GM21737 (cell line): ENCODE data around the gene YTHDF1.

ENCODE experiments used
- ATAC-seq: cut with Tn5 transposase; IDR thresholded peaks from one replicate; pipeline ENCODE4 v1.9.1; 2021; ENCODE audit warnings: mild to moderate bottlenecking, moderate library complexity; ENCODE audit not compliant: unreplicated experiment

The YTHDF1 gene

GRCh38 chr20:63248835-63249591, 33.1 kb upstream of the YTHDF1 start:
- no peak for ATAC-seq

- ATAC-seq: no peak
Measured at GRCh38 chr20:63247671-63248228, 31.8 kb upstream of the YTHDF1 start.

- ATAC-seq: no peak
Measured at GRCh38 chr20:63246490-63247288, 30.8 kb upstream of the YTHDF1 start.

- ATAC-seq: no peak
Measured at GRCh38 chr20:63244468-63244867, 28.5 kb upstream of the YTHDF1 start.

DNA sequence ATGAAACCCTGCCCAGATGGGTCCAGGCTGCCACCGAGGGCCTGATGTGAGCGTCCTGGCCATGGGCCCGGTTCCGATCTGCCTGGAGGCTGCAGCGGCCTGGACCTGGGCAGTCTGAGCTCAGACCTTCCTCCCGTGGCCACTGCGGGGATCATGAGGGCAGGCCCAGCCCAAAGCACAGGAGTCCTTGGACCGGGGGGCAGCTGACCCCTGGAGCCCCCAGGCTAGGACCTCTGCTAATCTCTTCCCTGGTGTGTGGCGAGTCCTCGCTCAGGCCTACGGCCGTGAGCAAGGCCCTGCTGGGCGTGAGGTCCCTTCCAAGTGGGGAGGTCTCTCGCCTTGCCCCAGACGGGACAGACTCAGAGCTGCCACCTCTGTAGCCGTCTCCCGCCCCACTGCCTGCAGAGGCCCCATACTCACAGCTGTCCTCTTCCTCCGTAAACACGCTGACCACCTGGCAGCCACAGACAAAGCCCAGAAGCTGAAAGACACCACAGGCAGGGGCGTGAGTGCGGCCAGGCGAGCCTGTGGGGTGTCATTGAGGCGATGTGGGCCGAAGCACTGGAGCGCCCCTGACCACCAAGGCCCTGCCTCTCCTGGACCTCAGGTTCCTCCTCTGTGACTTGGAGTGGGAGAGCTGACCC, 27.8 kb upstream of the YTHDF1 start:
- no peak for ATAC-seq

DNA sequence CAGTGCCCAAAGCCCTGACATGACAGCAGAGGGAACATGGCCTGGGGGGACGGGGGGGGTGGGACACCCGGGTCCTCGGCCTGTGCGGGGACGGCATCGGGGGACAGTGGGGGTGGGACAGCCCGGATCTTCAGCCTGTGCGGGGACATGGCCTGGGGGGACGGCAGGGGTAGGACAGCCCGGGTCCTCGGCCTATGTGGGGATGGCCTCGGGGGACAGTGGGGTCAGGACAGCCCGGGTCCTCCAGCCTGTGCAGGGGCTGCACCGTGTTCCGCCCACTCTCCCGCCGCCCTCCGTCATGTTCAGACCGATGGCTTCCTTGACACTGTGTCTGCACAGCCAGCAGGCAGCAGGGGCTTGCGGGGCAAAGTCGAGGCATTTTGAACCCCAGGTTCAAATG, 26.8 kb upstream of the YTHDF1 start:
- no peak for ATAC-seq

GRCh38 chr20:63241272-63241671, 25.3 kb upstream of the YTHDF1 start:
- ATAC-seq: no peak

DNA sequence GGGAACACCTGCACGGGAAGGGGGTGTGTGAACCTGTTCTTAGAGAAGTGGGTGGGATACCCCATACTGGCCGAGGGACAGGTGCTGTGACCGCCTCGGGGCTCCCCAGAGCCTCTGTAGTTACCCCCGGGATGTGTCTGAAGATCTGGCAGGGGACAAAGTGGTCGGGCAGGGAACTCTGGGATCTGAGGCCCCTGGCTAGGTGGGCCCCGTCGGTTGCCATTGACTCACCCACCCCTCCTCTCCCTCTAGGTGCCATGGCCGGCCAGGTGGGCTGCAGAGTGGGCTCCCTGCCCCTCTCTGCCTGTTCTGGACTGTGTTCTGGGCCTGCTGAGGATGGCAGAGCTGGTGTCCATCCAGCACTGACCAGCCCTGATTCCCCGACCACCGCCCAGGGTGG, 24.1 kb upstream of the YTHDF1 start:
- no peak for ATAC-seq

GRCh38 chr20:63239431-63239830, 23.5 kb upstream of the YTHDF1 start:
- ATAC-seq: no peak

DNA sequence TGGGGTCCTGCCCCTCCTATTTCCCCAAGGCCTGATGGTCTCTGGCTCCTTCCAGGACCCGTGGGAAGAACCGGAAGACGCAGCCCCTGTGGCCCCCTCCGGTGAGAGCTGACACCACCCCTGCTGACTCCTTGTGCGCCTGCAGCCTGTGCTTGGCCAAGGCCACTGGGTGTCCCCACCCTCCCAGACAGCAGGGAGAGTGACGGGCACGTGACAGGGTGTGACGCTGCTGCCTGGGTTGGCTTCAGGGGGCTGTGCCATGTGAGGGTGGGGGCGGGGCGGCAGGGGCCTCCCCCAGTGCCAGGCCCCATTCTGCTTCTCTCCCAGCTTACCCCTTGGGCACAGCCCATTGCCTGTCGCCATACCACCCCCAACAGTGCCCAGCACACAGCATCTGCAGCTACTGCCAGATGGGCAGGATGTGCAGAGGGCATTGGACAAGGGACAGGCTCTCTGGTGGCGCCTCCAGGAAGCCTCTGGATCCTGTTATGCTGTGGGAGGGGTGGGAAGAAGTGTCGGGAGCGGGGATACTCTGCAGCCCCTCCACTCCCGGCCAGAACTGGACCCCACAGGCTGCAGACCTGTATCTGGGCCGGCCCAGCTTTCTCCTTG, 22.7 kb upstream of the YTHDF1 start:
- no peak for ATAC-seq

GRCh38 chr20:63238031-63238430, 22.1 kb upstream of the YTHDF1 start:
- ATAC-seq: no peak

DNA sequence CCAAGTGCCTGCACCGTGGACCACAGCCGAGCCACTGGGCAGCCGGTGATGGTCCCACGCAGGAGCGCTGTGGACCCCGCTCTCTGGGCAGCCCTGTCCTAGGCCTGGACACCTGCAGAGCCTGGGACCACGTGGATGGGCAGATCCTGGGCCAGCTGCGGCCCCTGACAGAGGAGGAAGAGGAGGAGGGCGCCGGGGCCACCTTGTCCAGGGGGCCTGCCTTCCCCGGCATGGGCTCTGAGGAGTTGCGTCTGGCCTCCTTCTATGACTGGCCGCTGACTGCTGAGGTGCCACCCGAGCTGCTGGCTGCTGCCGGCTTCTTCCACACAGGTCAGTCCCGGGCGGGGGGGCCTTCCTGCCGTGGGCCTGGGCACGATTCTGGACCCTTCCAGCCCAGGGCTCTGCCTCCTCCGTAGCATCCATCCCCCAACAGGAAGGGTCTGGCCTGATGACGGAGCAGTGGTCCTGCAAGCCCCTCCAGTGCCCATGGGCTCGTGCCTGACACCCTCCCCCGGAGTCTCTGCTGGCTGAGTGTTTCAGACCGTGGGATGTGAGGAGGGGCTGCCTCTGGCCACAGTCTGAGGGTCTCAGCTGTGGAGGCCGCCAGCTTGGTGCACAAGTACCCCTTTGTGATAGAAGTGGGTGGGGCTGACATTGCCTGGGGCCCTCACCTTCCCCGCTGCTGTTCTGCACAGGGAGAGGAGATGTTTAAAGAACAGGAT, 20.3 kb upstream of the YTHDF1 start:
- no peak for ATAC-seq

DNA sequence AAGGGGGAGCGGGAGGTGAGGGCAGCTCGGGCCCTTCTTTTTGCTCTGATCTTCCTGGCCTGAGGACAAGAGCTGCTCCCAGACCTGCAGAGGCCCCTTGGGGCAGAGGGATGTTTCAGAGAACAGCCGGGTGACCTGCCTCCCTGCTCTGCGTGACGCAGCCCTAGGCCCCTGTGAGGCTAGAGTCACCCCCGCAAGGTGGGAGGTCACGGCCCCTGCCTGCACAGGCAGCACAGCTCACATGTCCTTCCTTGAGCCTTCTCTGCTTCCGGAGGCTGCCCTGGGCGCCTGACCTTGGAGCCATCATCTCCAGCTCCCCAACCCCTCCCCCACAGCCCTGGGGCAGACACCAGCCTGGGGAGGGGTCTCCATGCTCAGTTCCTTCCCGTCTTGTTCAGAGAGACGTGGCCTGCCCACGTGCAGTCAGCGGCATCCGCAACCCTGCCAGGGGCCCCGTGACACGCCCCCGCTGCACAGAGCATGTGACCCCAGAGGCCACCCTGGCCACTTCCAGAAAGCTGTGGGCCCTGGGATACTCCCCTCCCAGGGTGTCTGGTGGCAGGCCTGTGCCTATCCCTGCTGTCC, 19.6 kb upstream of the YTHDF1 start, which contains the start of gene BIRC7:
BIRC7 (plus strand) TSS at position 507 of the 585 bp plus-strand sequence. CDS start 192 bp downstream, outside the sequence.
- no peak for ATAC-seq

- no peak for ATAC-seq
Measured at GRCh38 chr20:63234693-63235398, 18.9 kb upstream of the YTHDF1 start.

GRCh38 chr20:63233924-63234323, 18.0 kb upstream of the YTHDF1 start:
- no peak for ATAC-seq

DNA sequence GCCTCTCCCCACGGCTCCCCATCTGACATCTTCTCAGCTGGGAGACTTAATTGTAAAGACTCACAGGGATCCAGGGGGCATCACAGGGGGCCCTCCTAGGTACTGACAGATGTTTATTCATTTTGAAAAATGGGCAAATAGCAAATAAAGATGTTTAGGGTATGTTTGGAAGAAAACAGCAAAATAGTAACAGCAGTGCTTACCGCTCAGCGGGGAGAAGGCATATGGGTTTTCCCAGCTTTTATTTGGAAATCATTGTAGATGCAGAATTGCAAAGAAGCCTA, 17.1 kb upstream of the YTHDF1 start:
- no peak for ATAC-seq

DNA sequence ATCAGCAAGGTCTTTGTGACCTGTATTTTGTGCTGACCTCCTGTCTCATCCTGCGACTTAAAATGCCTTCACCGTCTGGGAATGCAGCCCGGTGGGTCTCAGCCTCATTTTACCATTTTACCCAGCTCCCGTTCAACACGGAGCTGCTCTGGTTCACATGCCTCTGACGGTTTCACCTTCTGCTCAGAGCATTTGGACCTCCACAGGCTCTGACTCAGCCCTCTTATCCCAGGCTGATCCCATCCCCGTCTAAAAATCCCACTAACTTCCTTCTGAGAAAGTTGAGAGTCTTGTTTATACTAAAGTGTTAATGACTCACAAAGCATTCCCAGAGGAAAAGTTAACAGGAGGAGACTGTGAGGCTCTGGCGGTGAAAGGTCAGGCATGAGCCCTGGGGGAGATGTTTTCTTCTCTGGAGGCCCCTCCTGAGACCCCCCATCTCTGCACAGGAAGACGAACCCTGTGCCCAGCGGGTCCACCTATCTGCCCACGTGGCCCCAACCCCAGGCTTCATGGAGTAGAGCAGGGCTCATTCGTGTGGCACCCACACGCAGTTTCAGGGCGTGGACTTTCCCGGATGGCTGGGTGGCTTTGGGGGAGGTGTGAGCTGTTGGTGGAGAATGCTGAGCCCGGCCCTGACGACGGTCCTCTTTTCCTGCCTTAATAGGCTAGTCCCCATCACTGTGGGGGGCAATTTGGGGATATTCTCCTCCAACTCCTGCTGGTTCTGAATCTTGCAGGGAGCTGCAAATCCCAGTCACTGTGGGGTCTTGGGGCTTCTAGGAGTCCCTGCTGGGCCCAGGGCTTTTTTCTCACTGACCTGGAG, 16.5 kb upstream of the YTHDF1 start:
- no peak for ATAC-seq

DNA sequence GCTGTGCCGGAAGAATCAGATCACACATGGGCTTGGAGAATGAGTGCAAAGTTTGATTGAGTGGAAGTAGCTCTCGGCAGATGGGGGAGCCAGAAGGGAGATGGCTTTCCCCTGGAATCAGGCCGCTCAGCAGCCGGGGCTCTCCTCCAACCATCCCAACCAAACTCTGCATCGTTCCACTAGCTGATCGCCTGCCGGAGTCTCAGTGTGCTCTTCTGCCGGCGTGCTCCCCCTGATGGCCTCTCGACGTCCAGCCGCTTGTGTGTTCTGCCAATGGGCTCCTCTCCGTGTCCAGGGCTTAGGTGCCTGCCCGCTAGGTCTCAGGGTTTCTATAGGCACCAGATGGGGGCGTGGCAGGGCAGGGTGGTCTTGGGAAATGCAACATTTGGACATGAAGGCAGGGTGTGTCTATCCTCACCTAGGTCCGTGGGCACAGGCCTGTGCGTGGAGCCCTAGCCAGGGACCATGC, 14.9 kb upstream of the YTHDF1 start:
- no peak for ATAC-seq

DNA sequence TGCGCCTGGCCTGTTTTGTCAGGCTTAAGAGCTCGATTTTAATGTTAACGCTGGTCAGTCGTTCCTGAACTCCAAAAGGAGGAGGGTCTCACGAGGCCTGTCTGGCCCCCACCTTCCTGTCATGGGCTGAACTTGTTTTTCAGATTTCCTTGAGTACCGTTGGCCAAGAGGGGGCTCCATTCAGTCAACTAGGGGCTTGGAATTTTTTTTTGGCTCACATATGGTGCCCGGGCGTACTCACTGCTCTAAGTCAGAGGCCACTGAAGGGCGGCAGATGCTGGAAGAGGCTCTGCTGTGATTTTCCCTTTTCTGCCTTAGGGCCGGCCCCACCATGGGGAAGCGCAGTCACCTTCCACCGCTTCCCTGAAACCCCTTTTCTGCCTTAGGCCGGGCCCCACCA, 12.9 kb upstream of the YTHDF1 start:
- ATAC-seq: no peak
